WERI-Rb-1 (cell line): ENCODE data around the gene CAMK2N2.
A peak's percentile ranks its signal among the peaks of the same experiment; 100 is the strongest.

Experiments
- DNase-seq: peaks from one replicate; pipeline ENCODE4 v3.0.0-alpha.2; 2020
- H3K27ac ChIP-seq: fragments of 250-450 bp; sonication (Bioruptor Pico); 2 replicates; pipeline ENCODE4 v1.5.1; 2020; ENCODE audit warnings: mild to moderate bottlenecking, moderate library complexity
- H3K27me3 ChIP-seq: fragments of 250-450 bp; sonication (Bioruptor Pico); 2 replicates; pipeline ENCODE4 v1.5.1; 2021; ENCODE audit warnings: mild to moderate bottlenecking, low read depth, moderate library complexity; ENCODE audit not compliant: insufficient read depth, severe bottlenecking
- H3K36me3 ChIP-seq: fragments of 250-450 bp; sonication (Bioruptor Pico); 2 replicates; pipeline ENCODE4 v1.5.1; 2020; ENCODE audit warnings: mild to moderate bottlenecking, moderate library complexity
- H3K4me3 ChIP-seq: 2 replicates; pipeline ENCODE4 v1.5.1; 2011; ENCODE audit warnings: low read depth, mild to moderate bottlenecking, control low read depth, low read length
- H3K9me3 ChIP-seq: fragments of 250-450 bp; sonication (Bioruptor Pico); 2 replicates; pipeline ENCODE4 v1.5.1; 2021; ENCODE audit warnings: mild to moderate bottlenecking, moderate library complexity; ENCODE audit not compliant: severe bottlenecking
- TF ChIP-seq, protein P1 (sequence below): IDR thresholded peaks from 2 replicates; pipeline ENCODE4 v1.5.1; 2011; ENCODE audit warnings: low read depth, mild to moderate bottlenecking, control low read depth, inconsistent platforms, low read length

The CAMK2N2 gene

DNA sequence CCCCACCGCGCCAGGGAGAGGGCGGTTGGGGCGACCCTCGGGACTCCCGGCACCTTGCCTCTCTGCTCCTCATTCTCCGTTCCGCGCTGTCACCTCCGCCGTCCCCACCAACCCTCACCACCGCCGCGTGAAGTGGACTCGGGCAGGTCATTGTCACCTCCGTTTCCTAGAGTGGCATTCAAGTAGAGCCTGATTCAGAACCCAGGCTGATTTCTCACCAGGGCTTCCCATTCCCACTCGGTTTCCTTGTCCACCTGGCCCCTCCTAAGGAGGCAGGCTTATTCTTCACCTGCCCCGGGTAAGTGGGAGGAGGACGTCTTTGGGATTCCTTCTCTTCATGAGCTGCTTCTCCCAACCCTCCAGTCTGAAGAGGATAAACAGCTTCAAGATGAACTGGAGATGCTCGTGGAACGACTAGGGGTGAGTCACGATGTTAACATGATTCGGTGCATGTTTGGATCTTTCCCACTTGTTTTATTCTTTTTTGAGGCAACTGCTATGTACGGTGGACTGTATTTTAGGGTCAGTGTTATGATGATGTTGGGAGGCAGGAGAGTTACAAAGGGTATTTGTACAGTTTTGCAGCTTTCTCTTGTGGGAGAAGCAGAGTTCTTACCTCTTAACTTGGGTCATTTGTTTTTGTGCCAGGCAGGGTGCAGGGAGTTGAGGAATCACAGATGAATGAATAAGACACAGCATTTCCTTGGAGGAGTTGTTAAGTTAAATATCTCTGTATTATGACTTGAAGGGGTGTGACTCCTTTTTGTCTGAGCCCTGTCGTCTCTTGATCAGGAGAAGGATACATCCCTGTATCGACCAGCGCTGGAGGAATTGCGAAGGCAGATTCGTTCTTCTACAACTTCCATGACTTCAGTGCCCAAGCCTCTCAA is 38.4 kb upstream of the CAMK2N2 start:
- no peak for DNase-seq
- peak overlapping the region; percentile 64 for H3K4me3 ChIP-seq

DNA sequence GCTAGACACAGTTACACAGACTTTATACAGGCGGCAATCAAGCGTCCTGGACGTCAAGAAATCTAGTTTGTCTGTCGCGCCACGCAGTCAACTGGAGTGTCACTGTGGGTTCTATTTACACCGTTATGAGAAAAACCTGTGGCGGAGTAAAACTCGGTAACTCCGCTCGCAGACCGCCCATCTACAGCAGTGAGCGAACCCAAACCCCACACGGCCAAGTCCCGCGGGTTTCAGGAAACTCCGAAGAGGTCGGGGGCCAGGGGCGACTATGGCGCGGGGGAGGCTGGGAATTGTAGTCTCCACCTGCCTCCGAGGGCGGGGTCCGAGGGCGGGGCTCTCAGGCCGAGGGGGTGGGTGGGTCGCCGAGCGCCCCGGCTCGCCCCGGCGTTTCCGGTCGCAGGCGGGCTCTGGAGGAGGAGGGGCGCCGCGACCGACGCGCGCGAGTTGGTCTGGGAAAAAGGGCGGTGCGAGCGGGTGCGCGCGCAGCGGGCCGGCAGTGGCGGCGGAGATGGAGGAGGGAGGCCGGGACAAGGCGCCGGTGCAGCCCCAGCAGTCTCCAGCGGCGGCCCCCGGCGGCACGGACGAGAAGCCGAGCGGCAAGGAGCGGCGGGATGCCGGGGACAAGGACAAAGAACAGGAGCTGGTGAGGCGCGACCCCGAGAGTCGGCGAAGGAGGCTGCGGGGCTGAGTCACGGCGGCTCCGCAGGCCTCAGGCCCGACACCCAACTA is 37.6 kb upstream of the CAMK2N2 start, which contains the start of gene PSMD2:
PSMD2 (plus strand) TSS at position 483 of the 729 bp plus-strand sequence; CDS start at position 509, 26 bp downstream.
- H3K36me3 ChIP-seq, result peaks cover 40% of the 10 kb centered on the region
- peak within 1 kb of the TSS; percentile 72 for H3K27ac ChIP-seq
- H3K27me3 ChIP-seq, result no peaks in the 10 kb centered on the region
- peak; percentile 97 for DNase-seq
- no peaks in the 10 kb centered on the region for H3K9me3 ChIP-seq
- peak within 1 kb of the TSS; percentile 64 for H3K4me3 ChIP-seq
- TF ChIP-seq, protein P1, sequence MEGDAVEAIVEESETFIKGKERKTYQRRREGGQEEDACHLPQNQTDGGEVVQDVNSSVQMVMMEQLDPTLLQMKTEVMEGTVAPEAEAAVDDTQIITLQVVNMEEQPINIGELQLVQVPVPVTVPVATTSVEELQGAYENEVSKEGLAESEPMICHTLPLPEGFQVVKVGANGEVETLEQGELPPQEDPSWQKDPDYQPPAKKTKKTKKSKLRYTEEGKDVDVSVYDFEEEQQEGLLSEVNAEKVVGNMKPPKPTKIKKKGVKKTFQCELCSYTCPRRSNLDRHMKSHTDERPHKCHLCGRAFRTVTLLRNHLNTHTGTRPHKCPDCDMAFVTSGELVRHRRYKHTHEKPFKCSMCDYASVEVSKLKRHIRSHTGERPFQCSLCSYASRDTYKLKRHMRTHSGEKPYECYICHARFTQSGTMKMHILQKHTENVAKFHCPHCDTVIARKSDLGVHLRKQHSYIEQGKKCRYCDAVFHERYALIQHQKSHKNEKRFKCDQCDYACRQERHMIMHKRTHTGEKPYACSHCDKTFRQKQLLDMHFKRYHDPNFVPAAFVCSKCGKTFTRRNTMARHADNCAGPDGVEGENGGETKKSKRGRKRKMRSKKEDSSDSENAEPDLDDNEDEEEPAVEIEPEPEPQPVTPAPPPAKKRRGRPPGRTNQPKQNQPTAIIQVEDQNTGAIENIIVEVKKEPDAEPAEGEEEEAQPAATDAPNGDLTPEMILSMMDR, result no peak

More for the DNA sequence above, 38.4 kb upstream of the CAMK2N2 start:
- TF ChIP-seq, protein P1, result no peak
- Histone ChIP-seq H3K36me3 (peaks cover 48% of the 10 kb centered on the region), H3K9me3 (no peaks in the 10 kb centered on the region), H3K27ac (peak overlapping the region; percentile 72), H3K27me3 (no peaks in the 10 kb centered on the region)

DNA sequence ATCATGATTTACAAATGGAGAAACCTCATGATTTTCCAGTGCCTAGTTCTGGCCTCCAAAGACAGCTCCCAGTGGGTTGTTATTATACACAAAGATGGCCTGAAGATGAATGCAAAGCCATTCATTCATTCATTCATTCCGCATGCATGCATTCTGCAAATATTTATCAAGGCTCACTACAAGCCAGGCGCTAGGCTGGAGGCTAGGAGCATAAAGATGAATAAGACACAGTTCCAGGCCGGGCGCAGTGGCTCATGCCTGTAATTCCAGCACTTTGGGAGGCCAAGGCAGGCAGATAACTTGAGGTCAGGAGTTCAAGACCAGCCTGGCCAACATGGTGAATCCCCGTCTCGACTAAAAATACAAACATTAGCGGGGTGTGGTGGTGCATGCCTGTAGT is 35.3 kb upstream of the CAMK2N2 start:
- no peak for DNase-seq
- Histone ChIP-seq H3K27ac (no peak overlapping the region), H3K27me3 (no peaks in the 10 kb centered on the region), H3K4me3 (no peak overlapping the region), H3K36me3 (peaks cover 17% of the 10 kb centered on the region), H3K9me3 (no peaks in the 10 kb centered on the region)
- TF ChIP-seq, protein P1, result no peak

DNA sequence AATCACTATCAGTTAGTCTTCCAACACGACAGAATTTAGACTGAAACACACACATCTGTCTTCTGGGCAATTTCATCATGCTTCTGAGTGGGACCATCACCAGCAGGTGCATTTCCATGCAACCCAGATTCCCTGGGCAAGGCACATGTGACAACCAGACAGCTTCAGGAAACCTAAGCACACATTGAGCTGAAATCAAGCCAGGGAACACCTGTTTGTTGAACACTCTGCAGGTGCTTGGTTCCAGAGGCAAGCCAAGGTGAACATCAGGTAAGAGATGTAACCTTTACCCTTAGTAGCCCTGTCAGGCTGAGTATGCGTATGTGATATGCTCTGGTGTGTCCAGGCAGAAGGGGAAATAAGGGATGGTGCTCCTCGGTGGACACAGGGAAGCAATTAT is 34.4 kb upstream of the CAMK2N2 start:
- no peaks in the 10 kb centered on the region for H3K9me3 ChIP-seq
- no peak overlapping the region for H3K4me3 ChIP-seq
- H3K36me3 ChIP-seq, result peaks cover 9% of the 10 kb centered on the region
- H3K27ac ChIP-seq, result no peak overlapping the region
- TF ChIP-seq, protein P1, result no peak
- H3K27me3 ChIP-seq, result no peaks in the 10 kb centered on the region
- DNase-seq, result no peak

DNA sequence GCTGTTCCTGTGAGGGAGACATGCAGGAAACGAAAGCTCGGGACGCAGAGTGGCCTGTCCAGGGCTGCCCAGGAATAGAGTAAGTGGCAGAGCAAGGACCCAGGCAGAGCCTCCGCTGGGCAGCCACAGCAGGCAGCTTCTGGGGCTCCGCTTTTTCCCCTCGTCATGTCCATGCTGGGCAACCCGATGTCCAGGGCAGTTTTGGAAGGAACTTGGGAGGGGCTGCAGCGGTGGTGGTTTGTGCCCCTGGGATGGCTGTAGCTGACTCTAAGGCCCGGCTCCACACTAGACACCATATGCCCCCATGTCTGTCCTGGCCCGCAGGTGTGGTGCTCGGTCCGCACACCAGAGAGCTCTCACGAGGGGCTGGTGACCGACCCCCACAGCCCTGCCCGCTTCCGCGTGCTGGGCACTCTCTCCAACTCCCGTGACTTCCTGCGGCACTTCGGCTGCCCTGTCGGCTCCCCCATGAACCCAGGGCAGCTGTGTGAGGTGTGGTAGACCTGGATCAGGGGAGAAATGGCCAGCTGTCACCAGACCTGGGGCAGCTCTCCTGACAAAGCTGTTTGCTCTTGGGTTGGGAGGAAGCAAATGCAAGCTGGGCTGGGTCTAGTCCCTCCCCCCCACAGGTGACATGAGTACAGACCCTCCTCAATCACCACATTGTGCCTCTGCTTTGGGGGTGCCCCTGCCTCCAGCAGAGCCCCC is 30.5 kb upstream of the CAMK2N2 start:
- TF ChIP-seq, protein P1, result no peak
- no peaks in the 10 kb centered on the region for H3K36me3 ChIP-seq
- no peak overlapping the region for H3K27ac ChIP-seq
- DNase-seq, result no peak
- no peaks in the 10 kb centered on the region for H3K9me3 ChIP-seq
- H3K27me3 ChIP-seq, result no peaks in the 10 kb centered on the region
- H3K4me3 ChIP-seq, result no peak overlapping the region
